ENCODE results near the gene ACKR2.

Gene ACKR2

GRCh38 chr3:42778644-42779043 is 30.6 kb upstream of the ACKR2 start:
- Histone ChIP-seq H3K9me3 (ENCODE audit: control insufficient read depth, insufficient read depth, low read depth, low read length) (no peaks in the 10 kb centered on the region), H3K4me1 (ENCODE audit: control insufficient read depth, insufficient read depth, low read length) (no peaks in the 10 kb centered on the region), H3K4me3 (ENCODE audit: low read depth, low read length) (no peak overlapping the region), H3K27ac (ENCODE audit: extremely low read depth, low read depth, low read length) (no peak overlapping the region), H3K36me3 (ENCODE audit: control insufficient read depth in 2 of 2, insufficient read depth in 1 of 2, low read length in 2 of 2) (peaks cover 0 to 22% of the 10 kb centered on the region in 2 experiments; a peak in 2 of 3 replicates)
- ChIA-PET CTCF (interaction anchor here (0.8 to 4.7 kb wide), 5 partner anchors 34 to 103 kb away, joined by 4 to 48 read pairs (median 13); no protein-coding TSS in a partner anchor), POLR2A (interaction anchor here (0.6 kb wide), 1 partner anchor 181 kb away, joined by 4 read pairs; no protein-coding TSS in a partner anchor)
- TF ChIP-seq ZNF324 (tag by site-specific recombination; IDR thresholded peaks at IDR 0.05), result no peak
- TF ChIP-seq ZNF548 (tag by site-specific recombination; IDR thresholded peaks at IDR 0.05), result no peak
- TF ChIP-seq ZNF416 (tag by site-specific recombination; IDR thresholded peaks at IDR 0.05), result no peak

DNA sequence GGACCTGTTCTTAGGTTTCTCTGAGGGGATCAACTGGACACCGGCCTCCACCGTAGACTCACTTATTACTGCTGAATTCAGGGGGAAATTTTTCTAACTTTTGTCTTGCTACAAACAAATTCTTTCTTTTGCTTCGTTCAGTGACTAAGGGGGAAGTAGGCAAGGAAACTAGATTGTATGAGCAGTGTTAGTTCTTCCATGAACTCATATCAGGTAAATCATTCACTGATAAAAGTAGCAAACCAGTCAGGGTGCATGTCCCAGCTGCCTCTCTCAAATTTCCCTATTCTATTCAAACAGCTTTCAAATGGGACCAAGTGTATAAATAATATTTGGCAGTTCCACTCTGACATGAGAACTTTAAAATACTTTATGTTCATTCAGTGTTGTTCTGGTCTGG is 28.8 kb upstream of the ACKR2 start:
- H3K27ac ChIP-seq (ENCODE audit: extremely low read depth, low read depth, low read length), result no peak overlapping the region
- POLR2A ChIA-PET, result no interaction called here
- TF ChIP-seq ZSCAN30 (tag by site-specific recombination; IDR thresholded peaks at IDR 0.05) (no peak), ZNF174 (tag by site-specific recombination; IDR thresholded peaks at IDR 0.05) (no peak), ZSCAN5A (tag by site-specific recombination; IDR thresholded peaks at IDR 0.05) (no peak), ZNF701 (tag by site-specific recombination; IDR thresholded peaks at IDR 0.05) (no peak), PRDM2 (tag by site-specific recombination; IDR thresholded peaks at IDR 0.05; ENCODE audit: borderline replicate concordance) (no peak), ZNF501 (tag by site-specific recombination; IDR thresholded peaks at IDR 0.05) (no peak), ZNF624 (tag by site-specific recombination; IDR thresholded peaks at IDR 0.05) (no peak), ZNF398 (tag by site-specific recombination; IDR thresholded peaks at IDR 0.05) (no peak), HOXD13 (CRISPR knock-in tag; IDR thresholded peaks at IDR 0.05; ENCODE audit: borderline replicate concordance) (no peak), ZNF394 (tag by site-specific recombination; IDR thresholded peaks at IDR 0.05; ENCODE audit: borderline replicate concordance) (no peak), TRIM28 (IDR thresholded peaks at IDR 0.05; ENCODE audit: borderline replicate concordance, low read length) (no peak), ZNF280C (tag by site-specific recombination; IDR thresholded peaks at IDR 0.05) (no peak), ZSCAN16 (tag by site-specific recombination; IDR thresholded peaks at IDR 0.05) (no peak)
- TF ChIP-seq, protein P1, sequence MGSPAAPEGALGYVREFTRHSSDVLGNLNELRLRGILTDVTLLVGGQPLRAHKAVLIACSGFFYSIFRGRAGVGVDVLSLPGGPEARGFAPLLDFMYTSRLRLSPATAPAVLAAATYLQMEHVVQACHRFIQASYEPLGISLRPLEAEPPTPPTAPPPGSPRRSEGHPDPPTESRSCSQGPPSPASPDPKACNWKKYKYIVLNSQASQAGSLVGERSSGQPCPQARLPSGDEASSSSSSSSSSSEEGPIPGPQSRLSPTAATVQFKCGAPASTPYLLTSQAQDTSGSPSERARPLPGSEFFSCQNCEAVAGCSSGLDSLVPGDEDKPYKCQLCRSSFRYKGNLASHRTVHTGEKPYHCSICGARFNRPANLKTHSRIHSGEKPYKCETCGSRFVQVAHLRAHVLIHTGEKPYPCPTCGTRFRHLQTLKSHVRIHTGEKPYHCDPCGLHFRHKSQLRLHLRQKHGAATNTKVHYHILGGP (tag by site-specific recombination; IDR thresholded peaks at IDR 0.05), result no peak
- TF ChIP-seq, protein P2, sequence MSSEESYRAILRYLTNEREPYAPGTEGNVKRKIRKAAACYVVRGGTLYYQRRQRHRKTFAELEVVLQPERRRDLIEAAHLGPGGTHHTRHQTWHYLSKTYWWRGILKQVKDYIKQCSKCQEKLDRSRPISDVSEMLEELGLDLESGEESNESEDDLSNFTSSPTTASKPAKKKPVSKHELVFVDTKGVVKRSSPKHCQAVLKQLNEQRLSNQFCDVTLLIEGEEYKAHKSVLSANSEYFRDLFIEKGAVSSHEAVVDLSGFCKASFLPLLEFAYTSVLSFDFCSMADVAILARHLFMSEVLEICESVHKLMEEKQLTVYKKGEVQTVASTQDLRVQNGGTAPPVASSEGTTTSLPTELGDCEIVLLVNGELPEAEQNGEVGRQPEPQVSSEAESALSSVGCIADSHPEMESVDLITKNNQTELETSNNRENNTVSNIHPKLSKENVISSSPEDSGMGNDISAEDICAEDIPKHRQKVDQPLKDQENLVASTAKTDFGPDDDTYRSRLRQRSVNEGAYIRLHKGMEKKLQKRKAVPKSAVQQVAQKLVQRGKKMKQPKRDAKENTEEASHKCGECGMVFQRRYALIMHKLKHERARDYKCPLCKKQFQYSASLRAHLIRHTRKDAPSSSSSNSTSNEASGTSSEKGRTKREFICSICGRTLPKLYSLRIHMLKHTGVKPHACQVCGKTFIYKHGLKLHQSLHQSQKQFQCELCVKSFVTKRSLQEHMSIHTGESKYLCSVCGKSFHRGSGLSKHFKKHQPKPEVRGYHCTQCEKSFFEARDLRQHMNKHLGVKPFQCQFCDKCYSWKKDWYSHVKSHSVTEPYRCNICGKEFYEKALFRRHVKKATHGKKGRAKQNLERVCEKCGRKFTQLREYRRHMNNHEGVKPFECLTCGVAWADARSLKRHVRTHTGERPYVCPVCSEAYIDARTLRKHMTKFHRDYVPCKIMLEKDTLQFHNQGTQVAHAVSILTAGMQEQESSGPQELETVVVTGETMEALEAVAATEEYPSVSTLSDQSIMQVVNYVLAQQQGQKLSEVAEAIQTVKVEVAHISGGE (tag by site-specific recombination; conservative IDR thresholded peaks at IDR 0.05; ENCODE audit: low read depth), result no peak

More for the DNA sequence above, 28.8 kb upstream of the ACKR2 start:
- Histone ChIP-seq H3K36me3 (ENCODE audit: control insufficient read depth in 2 of 2, insufficient read depth in 1 of 2, low read length in 2 of 2) (peaks cover 0 to 31% of the 10 kb centered on the region in 2 experiments; a peak in 2 of 3 replicates), H3K4me3 (ENCODE audit: low read depth, low read length) (no peak overlapping the region), H3K9me3 (ENCODE audit: control insufficient read depth, insufficient read depth, low read depth, low read length) (no peaks in the 10 kb centered on the region), H3K4me1 (ENCODE audit: control insufficient read depth, insufficient read depth, low read length) (no peaks in the 10 kb centered on the region)
- CTCF ChIA-PET, result interaction anchor here (0.7 to 4.7 kb wide), 15 partner anchors 10 to 199 kb away, joined by 3 to 48 read pairs (median 4); no protein-coding TSS in a partner anchor

All from HEK293 (cell line).